Measurements from ENCODE around the gene ITGA11. TPM values are rescaled to one million over a fixed set of nuclear protein-coding genes. Genes with fewer than 3 reads are reported as not detected.

The ITGA11 gene
- total RNA-seq, 1 donor from 2014 or later = 7.1 TPM

- DNase-seq = no peak
- Histone ChIP-seq H3K27ac (no peak overlapping the region), H3K36me3 (no peaks in the 10 kb centered on the region), H3K27me3 (no peaks in the 10 kb centered on the region), H3K4me1 (no peaks in the 10 kb centered on the region), H3K9me3 (no peaks in the 10 kb centered on the region), H3K4me3 (no peak overlapping the region)
- no peak for ATAC-seq
- intact Hi-C loops (cut with DNase I) = no loop called here
- TF ChIP-seq, protein P1, sequence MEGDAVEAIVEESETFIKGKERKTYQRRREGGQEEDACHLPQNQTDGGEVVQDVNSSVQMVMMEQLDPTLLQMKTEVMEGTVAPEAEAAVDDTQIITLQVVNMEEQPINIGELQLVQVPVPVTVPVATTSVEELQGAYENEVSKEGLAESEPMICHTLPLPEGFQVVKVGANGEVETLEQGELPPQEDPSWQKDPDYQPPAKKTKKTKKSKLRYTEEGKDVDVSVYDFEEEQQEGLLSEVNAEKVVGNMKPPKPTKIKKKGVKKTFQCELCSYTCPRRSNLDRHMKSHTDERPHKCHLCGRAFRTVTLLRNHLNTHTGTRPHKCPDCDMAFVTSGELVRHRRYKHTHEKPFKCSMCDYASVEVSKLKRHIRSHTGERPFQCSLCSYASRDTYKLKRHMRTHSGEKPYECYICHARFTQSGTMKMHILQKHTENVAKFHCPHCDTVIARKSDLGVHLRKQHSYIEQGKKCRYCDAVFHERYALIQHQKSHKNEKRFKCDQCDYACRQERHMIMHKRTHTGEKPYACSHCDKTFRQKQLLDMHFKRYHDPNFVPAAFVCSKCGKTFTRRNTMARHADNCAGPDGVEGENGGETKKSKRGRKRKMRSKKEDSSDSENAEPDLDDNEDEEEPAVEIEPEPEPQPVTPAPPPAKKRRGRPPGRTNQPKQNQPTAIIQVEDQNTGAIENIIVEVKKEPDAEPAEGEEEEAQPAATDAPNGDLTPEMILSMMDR (IDR thresholded peaks at IDR 0.05) = no peak
These were observed 121.7 kb downstream of the ITGA11 start for GRCh38 chr15:68310178-68310803.

- intact Hi-C loops (cut with DNase I) = loop anchor here (5.0 to 10.0 kb wide), 2 partner anchors 73 to 246 kb away; no protein-coding TSS in a partner anchor
These were observed 122.9 kb downstream of the ITGA11 start for GRCh38 chr15:68309024-68309423.

DNA sequence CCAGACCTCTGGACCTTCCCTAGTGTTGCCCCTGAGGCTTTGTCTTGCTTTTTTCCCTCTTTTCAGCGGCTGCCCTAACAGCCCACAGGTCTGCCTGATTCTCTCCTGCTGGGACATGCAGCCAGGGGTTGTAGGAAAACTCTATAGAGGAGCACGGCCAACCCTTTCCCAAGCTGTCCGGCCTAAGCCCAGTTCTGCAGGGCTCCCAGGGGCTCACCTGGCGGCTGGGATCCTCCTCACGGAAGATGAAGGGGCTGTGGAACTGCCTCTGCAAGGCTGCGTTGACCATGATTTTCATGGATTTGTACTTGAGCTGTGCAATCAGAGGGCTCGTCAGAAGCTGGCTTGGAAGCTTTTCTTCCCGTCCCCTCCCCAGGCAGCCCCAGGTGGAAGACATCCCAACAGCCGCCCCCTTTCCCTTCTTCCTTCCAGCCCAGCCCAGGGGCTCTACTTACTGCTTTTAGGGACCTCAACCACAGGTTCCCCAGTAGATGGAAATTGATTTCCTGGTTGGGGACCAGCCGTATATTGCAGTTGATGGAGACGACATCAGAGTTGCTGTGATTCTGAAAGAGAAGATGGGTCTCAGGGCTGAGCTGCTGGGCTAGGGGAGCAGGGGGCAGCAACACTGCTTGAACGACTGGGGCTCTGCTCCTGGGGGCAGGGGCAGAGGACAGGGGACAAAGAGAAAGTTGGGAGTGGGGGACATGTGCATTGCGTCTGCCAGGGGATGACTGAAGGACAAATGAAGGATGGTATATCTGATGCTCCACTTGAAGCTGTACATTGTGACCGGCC, 124.6 kb downstream of the ITGA11 start:
- Histone ChIP-seq H3K9me3 (no peaks in the 10 kb centered on the region), H3K27me3 (no peaks in the 10 kb centered on the region), H3K4me1 (no peaks in the 10 kb centered on the region), H3K27ac (no peak overlapping the region), H3K4me3 (no peak overlapping the region), H3K36me3 (no peaks in the 10 kb centered on the region)
- TF ChIP-seq, protein P1 (IDR thresholded peaks at IDR 0.05) = no peak
- intact Hi-C loops (cut with DNase I) = loop anchor here (5.0 to 10.0 kb wide), 2 partner anchors 75 to 247 kb away; no protein-coding TSS in a partner anchor
- no peak for DNase-seq
- ATAC-seq = no peak

More at GRCh38 chr15:68309024-68309423, 122.9 kb downstream of the ITGA11 start:
- Histone ChIP-seq H3K9me3 (no peaks in the 10 kb centered on the region), H3K4me1 (no peaks in the 10 kb centered on the region), H3K36me3 (no peaks in the 10 kb centered on the region), H3K27me3 (no peaks in the 10 kb centered on the region), H3K4me3 (no peak overlapping the region), H3K27ac (no peak overlapping the region)
- DNase-seq (no peak), ATAC-seq (no peak)
- TF ChIP-seq, protein P1 (IDR thresholded peaks at IDR 0.05) = no peak

DNA sequence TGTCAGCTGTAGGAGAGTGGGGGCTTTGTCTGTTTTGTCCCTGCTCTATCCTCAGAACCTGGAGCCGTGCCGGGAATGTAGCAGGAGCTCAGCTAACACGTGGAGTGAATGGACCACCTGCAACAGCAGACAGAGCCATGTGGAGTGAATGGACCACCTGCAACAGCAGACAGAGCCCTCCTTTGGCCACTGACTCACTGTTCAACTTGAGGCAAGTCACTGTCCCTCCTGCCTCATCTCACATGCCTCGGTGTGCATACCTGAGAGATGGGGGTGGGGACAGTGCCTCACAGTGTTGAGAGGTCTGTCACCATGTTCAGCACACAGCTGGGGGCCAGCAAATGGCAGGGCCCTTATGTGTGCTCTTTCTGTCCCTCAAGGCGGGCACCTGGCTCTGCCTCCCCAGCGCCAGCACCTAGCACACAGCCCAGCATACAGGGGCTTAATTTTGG, 126.5 kb downstream of the ITGA11 start:
- H3K27me3 ChIP-seq = no peaks in the 10 kb centered on the region
- intact Hi-C loops (cut with DNase I) = loop anchor here (5.0 to 10.0 kb wide), 2 partner anchors 77 to 249 kb away; no protein-coding TSS in a partner anchor
- TF ChIP-seq, protein P1 (IDR thresholded peaks at IDR 0.05) = no peak
- no peaks in the 10 kb centered on the region for H3K36me3 ChIP-seq
- no peak overlapping the region for H3K4me3 ChIP-seq
- DNase-seq (no peak), ATAC-seq (no peak)
- H3K4me1 ChIP-seq = no peaks in the 10 kb centered on the region
- H3K27ac ChIP-seq = no peak overlapping the region
- H3K9me3 ChIP-seq = no peaks in the 10 kb centered on the region

DNA sequence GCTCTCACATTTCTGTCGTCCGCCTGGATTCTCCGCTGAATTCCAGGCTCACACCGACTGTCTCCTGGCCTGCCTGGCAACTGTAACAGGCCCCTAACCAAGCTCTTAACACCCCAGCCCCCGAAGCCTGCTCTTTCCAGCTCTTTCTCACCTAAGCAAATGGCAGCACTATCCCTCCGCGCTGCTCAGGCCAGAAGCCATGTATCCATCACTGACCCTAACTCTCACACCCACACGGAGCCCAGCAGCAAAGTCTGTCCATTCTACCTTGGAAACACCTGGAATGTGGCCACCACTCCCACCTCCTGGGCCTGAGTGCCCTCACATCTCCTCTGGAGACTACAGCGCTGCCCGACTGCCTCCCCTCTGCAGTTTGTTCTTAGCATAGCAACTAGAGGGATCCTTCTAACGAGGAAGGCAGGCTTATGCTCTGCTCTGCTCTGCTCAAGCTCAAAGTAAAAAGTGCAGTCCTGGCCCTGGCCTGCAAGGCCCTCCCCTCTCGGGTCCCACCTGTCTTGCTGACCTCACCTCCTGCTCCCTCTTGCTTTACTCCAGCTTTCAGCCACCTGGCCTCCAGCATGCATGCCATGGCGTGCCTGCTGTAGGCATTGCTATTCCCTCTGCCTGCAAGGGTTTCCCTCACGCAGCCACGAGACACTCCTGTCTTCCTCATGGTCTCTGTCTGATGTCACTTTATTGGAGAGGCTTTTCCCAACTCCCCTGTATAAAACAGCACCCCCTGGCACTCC, 127.2 kb downstream of the ITGA11 start:
- Histone ChIP-seq H3K27me3 (no peaks in the 10 kb centered on the region), H3K4me3 (no peak overlapping the region), H3K9me3 (no peaks in the 10 kb centered on the region), H3K27ac (no peak overlapping the region), H3K36me3 (no peaks in the 10 kb centered on the region), H3K4me1 (peaks cover 2% of the 10 kb centered on the region)
- intact Hi-C loops (cut with DNase I) = loop anchor here (5.0 to 10.0 kb wide), 2 partner anchors 78 to 250 kb away; no protein-coding TSS in a partner anchor
- no peak for ATAC-seq
- TF ChIP-seq, protein P1 (IDR thresholded peaks at IDR 0.05) = no peak
- no peak for DNase-seq
